ENCODE results near the gene OR2AK2. TPM values are rescaled to one million over a fixed set of nuclear protein-coding genes. Genes with fewer than 3 reads are reported as not detected.
"Not testable (repeated sequence)": the region's sequence is repeated elsewhere in the genome, so short reads cannot be mapped to it uniquely, and the experiment has no call there.

The OR2AK2 gene
- total RNA-seq, 1 donor from 2014 or later: not detected

DNA sequence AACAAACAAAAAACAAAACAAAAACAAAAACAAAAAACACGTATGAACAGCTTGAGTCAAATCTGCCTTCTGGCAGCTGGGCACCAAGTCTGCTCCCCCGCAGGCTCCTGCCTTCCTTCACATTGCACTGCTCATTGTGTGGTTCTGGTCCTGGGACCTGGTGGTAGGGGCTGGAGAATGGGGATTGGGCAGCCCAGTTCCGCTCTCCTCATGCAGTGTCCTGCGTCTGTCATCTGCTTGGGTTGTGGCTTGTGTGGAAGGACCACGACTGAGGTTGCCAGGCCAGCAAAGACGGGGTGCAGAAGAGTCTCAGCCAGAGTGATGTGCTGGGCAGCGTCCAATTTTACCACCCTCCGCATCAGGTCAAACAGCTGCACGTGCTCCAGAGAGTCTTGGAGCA, 29.3 kb upstream of the OR2AK2 start:
- no peaks in the 10 kb centered on the region for H3K27me3 ChIP-seq
- H3K36me3 ChIP-seq: no peaks in the 10 kb centered on the region
- intact Hi-C loops (cut with DNase I): no loop called here
- H3K27ac ChIP-seq: no peak overlapping the region
- no peak for ATAC-seq
- H3K9me3 ChIP-seq: no peaks in the 10 kb centered on the region
- no peak overlapping the region for H3K4me3 ChIP-seq
- no peak for DNase-seq
- TF ChIP-seq, protein P1, sequence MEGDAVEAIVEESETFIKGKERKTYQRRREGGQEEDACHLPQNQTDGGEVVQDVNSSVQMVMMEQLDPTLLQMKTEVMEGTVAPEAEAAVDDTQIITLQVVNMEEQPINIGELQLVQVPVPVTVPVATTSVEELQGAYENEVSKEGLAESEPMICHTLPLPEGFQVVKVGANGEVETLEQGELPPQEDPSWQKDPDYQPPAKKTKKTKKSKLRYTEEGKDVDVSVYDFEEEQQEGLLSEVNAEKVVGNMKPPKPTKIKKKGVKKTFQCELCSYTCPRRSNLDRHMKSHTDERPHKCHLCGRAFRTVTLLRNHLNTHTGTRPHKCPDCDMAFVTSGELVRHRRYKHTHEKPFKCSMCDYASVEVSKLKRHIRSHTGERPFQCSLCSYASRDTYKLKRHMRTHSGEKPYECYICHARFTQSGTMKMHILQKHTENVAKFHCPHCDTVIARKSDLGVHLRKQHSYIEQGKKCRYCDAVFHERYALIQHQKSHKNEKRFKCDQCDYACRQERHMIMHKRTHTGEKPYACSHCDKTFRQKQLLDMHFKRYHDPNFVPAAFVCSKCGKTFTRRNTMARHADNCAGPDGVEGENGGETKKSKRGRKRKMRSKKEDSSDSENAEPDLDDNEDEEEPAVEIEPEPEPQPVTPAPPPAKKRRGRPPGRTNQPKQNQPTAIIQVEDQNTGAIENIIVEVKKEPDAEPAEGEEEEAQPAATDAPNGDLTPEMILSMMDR (IDR thresholded peaks at IDR 0.05): no peak
- H3K4me1 ChIP-seq: no peaks in the 10 kb centered on the region

DNA sequence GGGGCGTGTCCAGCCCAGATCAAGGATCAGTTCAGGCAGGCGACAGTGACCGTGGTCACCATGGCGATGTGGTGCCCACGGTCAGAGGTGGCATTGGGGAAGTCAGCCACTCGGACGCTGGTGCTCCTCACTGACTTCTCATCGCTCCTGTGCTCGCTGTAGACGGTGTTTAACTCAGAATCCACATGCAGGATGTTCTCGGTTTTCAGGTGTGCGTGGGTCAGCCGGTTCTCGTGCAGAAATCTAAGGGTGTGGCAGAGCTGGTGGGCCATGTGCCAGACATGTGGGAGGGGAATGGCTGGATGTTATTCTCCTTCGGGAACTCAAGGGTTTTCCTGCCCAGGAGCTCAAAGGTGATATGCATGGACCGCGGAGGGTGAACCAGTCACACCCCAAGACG, 28.6 kb upstream of the OR2AK2 start:
- no peak for ATAC-seq
- no peak overlapping the region for H3K4me3 ChIP-seq
- H3K36me3 ChIP-seq: no peaks in the 10 kb centered on the region
- TF ChIP-seq, protein P1 (IDR thresholded peaks at IDR 0.05): no peak
- intact Hi-C loops (cut with DNase I): no loop called here
- H3K27ac ChIP-seq: no peak overlapping the region
- no peaks in the 10 kb centered on the region for H3K4me1 ChIP-seq
- DNase-seq: no peak
- H3K9me3 ChIP-seq: no peaks in the 10 kb centered on the region
- H3K27me3 ChIP-seq: no peaks in the 10 kb centered on the region

DNA sequence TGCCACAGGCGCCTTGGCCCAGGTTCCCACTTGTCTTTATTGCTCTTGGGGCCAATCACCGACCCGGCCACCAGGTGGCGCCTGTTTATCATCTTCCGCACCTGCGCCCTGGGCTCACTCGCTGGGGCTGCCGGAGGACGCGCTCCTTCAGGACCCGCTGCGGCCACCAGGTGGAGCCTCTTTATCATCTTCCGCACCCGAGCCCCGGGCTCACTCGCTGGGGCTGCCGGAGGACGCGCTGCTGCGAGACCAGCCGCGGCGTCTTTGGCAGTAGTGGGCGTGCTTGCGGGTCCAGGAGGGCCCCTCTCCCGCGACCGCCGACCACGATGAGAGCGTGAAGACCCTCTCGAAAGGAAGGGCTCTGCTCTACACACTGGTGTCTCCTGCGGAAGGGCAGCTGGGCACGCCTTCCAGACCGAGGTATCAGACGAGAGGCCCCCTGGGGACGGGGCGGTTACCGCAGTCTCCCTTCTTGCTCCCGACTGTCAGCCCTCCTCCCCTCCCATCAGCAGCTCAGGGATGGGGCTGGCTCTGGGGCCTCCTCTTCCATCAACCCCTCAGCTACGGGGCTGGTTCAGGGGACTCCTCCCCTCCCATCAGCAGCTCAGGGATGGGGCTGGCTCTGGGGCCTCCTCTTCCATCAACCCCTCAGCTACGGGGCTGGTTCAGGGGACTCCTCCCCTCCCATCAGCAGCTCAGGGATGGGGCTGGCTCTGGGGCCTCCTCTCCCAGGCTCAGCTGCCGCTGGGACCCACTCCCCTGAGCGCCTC, 27.9 kb upstream of the OR2AK2 start:
- H3K4me3 ChIP-seq: peak overlapping the region; percentile 32
- ATAC-seq (peak; percentile 99), DNase-seq (peak; percentile 87)
- H3K9me3 ChIP-seq; H3K4me1 ChIP-seq; H3K27me3 ChIP-seq; H3K27ac ChIP-seq; H3K36me3 ChIP-seq; intact Hi-C loops (cut with DNase I): not testable (repeated sequence)
- TF ChIP-seq, protein P1 (IDR thresholded peaks at IDR 0.05): peak; percentile 54

DNA sequence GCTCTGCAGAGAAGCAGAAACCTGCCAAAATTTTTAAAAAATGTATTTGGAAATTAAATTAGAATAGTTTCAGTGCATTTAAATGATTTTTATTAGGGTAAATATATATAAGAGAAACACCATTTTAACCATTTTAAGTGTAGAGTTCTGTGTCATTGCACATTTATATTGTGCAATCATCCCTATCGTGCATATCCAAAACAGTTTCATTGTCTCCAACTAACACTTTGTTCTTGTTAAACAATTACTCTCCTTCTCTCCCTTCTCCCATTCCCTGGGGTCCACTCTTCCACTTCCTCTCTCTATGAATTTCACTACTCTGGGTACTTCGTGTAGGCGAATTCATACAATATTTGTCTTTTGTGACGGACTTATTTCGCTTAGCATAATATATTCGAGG, 22.4 kb upstream of the OR2AK2 start:
- Histone ChIP-seq H3K4me1 (no peaks in the 10 kb centered on the region), H3K27ac (no peak overlapping the region), H3K27me3 (no peaks in the 10 kb centered on the region), H3K4me3 (no peak overlapping the region), H3K9me3 (no peaks in the 10 kb centered on the region), H3K36me3 (no peaks in the 10 kb centered on the region)
- TF ChIP-seq, protein P1 (IDR thresholded peaks at IDR 0.05): no peak
- ATAC-seq: no peak
- no peak for DNase-seq
- intact Hi-C loops (cut with DNase I): no loop called here

DNA sequence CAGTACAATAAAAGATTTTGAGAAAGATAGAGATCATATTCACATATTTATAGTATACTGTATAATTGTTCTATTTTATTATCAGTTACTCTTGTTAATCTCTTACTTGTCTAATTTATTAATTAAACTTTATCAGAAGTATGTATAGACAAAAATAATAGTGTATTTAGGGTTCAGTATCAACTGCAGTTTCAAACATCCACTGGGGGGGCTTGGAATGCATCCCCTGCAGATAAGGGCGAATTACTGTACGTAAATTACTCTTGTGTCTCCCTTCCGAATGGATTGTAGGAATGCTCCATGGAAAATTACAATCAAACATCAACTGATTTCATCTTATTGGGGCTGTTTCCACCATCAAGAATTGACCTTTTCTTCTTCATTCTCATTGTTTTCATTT, 16.5 kb upstream of the OR2AK2 start, which contains the start of gene OR2L8:
OR2L8 (plus strand) TSS at position 301 of the 400 bp plus-strand sequence; CDS start at position 301, 0 bp downstream.
- no peaks in the 10 kb centered on the region for H3K4me1 ChIP-seq
- H3K27ac ChIP-seq: no peak within 1 kb of the TSS
- TF ChIP-seq, protein P1 (IDR thresholded peaks at IDR 0.05): no peak
- no peaks in the 10 kb centered on the region for H3K9me3 ChIP-seq
- no peak for ATAC-seq
- no peak within 1 kb of the TSS for H3K4me3 ChIP-seq
- no peaks in the 10 kb centered on the region for H3K36me3 ChIP-seq
- DNase-seq: no peak
- H3K27me3 ChIP-seq: no peaks in the 10 kb centered on the region
- intact Hi-C loops (cut with DNase I): no loop called here

Data from upper lobe of right lung (tissue), 1 donor.